Activated CD4-positive, CD25-positive, alpha-beta regulatory T cell treated with anti-CD3 and anti-CD28 coated beads, Interleukin-2, amount 50 U/mL, for 24 hours (primary cell): ENCODE measurements around the gene RBBP6.
"Not testable (repeated sequence)": the region's sequence is repeated elsewhere in the genome, so short reads cannot be mapped to it uniquely, and the experiment has no call there.

ENCODE experiments used
- ATAC-seq, 2 donors: fragments of 150-1000 bp; cut with Tn5 transposase; one replicate each; pipeline ENCODE4 v1.10.0; 2021; ENCODE audit warnings: mild to moderate bottlenecking in 1 of 2, moderate library complexity in 1 of 2

The RBBP6 gene

GRCh38 chr16:24571096-24571495 lies 31.7 kb downstream of the RBBP6 start:
- no peak for ATAC-seq

DNA sequence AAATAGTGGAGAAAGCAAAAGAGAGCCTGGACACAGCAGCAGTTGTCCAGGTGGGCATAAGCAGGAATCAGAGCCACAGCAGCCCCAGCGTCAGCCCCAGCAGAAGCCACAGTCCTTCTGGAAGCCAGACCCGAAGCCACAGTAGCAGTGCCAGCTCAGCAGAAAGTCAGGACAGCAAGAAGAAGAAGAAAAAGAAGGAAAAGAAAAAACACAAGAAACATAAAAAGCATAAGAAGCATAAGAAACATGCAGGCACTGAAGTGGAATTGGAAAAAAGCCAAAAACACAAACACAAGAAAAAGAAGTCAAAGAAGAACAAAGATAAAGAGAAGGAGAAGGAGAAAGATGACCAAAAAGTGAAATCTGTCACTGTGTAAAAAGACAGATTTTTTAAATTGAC lies 32.7 kb downstream of the RBBP6 start:
- no peak for ATAC-seq

DNA sequence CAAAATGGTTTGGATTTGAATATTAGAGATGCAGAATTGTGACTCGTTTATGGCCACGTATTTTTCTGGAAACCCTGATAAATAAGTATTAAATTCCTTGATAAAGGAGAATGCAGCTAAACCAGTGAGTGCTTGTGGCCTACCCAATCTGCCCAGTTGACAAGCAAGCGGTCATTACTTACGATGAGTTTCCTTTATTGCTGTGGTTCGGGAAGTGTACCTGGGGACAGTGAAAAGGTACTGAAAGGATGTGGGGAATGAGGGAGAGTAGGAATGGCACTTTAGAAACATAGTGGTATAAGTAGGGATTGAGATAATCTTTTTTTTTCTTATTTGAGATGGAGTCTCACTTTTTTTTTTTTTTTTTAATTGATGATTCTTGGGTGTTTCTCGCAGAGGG lies 33.8 kb downstream of the RBBP6 start:
- ATAC-seq, result no peak

DNA sequence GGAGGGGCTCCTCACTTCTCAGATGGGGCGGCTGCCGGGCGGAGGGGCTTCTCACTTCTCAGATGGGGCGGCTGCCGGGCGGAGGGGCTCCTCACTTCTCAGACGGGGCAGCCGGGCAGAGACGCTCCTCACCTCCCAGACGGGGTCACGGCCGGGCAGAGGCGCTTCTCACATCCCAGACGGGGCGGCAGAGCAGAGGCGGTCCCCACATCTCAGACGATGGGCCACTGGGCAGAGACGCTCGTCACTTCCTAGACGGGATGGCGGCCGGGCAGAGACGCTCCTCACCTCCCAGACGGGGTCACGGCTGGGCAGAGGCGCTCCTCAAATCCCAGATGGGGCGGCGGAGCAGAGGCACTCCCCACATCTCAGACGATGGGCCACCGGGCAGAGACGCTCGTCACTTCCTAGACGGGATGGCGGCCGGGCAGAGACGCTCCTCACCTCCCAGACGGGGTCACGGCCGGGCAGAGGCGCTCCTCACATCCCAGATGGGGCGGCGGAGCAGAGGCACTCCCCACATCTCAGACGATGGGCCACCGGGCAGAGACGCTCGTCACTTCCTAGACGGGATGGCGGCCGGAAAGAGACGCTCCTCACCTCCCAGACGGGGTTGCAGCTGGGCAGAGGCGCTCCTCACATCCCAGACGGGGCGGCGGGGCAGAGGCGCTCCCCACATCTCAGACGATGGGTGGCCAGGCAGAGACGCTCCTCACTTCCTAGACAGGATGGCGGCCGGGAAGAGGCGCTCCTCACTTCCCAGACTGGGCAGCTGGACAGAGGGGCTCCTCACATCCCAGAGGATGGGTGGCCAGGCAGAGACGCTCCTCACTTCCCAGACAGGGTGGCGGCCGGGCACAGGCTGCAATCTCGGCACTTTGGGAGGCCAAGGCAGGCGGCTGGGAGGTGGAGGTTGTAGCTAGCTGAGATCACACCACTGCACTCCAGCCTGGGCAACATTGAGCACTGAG lies 35.4 kb downstream of the RBBP6 start:
- not testable (repeated sequence) for ATAC-seq

- ATAC-seq, result not testable (repeated sequence)
Measured at GRCh38 chr16:24575791-24576190, 36.4 kb downstream of the RBBP6 start.

GRCh38 chr16:24577167-24577566 lies 37.8 kb downstream of the RBBP6 start:
- no peak for ATAC-seq

DNA sequence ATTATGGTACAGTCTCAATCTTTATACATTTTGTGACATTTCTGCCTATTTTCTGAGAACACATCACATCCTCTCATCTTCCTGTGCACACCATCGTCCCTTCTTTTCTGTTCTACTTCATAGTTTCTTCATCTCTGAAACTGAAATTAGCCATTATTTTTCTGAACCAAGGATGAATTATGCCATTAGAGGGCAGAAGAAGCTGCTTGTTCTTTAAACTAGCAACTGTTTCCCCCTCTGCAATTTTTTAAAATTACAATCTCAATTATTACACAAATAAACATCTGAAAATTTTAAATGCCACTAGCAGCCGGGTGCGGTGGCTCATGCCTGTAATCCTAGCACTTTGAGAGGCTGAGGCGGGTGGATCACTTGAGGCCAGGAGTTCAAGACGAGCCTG lies 41.3 kb downstream of the RBBP6 start:
- ATAC-seq, result no peak

- no peak for ATAC-seq
Measured at GRCh38 chr16:24583494-24583893, 44.1 kb downstream of the RBBP6 start.

GRCh38 chr16:24589997-24590396 lies 50.6 kb downstream of the RBBP6 start:
- ATAC-seq, result no peak

DNA sequence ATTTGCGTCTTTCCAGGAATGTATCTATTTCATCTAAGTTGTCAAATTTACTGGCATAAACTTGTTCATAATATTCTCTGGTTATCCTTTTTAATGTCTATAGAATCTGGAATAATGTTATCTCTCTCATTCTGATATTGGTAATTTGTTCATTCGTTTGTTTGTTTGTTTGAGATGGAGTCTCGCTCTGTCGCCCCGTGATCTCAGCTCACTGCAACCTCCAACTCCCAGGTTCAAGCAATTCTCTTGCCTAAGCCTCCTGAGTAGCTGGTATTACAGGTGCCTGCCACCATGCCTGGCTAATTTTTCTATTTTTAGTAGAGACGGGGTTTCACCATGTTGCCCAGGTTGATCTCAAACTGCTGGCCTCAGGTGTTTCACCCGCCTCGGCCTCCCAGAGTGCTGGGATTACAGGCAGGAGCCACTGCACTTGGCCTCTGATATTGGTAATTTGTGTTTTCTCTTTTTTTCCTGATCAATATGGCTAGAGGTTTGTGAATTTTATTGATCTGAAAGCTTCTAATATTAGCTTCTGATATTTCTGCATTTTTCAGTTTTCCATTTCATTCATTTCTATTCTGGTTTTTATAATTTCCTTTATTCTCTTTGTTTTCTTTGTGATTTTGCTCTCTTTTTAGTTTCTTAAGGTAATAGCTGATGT lies 59.5 kb downstream of the RBBP6 start:
- no peak for ATAC-seq

- ATAC-seq, result no peak
Measured at GRCh38 chr16:24609417-24609739, 70.0 kb downstream of the RBBP6 start.

GRCh38 chr16:24609740-24610415 lies 70.5 kb downstream of the RBBP6 start:
- ATAC-seq, result no peak

DNA sequence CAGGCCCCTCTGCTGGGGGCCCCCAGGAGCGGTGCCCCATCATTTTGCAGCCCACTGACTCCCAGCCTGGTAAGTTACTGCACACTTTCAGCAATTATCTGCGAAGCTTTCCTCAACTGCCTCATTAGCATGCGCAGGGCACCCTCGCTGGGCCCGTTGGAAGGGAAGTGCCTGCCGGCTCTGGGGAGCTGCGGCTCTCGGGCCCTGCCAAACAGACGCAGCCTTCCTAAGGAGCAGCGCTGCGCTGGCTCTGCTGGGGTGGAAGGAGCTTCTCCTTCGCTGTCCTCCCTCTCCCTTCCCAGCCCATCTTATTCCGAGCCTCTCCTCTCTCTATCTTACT lies 71.0 kb downstream of the RBBP6 start:
- ATAC-seq, result no peak

GRCh38 chr16:24611310-24611709 lies 71.9 kb downstream of the RBBP6 start:
- ATAC-seq, result no peak

GRCh38 chr16:24612656-24613055 lies 73.3 kb downstream of the RBBP6 start:
- no peak for ATAC-seq

DNA sequence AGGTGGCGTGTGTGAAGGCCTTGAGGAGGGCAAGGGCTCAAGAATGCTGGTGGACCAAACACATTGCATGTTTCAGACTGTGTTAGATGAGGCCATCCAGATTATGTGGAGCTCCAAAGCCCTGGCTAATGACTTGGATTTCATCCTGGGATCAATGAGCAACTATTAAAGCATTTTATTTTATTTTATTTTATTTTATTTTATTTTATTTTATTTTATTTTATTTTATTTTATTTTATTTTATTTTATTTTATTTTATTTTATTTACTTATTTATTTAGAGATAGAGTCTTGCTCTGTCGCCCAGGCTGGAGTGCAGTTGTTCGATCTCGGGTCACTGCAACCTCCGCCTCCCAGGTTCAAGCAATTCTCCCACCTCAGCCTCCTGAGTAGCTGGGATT lies 73.9 kb downstream of the RBBP6 start:
- ATAC-seq, result not testable (repeated sequence)

DNA sequence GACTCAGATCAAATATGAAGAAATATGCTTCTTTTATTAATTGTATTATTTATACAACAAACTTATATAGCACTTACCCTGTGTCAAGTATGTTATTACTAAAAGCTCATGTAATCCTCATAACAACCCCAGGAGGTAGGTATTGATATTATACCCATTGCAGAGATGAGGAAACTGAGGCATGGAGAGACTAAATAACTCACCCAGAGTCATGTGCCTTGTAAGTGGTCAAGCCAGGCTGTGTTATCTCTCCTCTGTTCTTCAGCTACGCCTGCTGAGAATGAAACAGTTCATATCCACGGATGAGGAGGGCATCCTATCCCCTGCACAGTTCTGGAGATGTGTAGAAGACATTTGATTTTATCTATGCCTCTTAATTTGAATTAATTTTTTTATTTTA lies 78.1 kb downstream of the RBBP6 start:
- no peak for ATAC-seq
